NCI-H2227 (cell line): Measurements from ENCODE around the gene FLAD1.
"Not testable (repeated sequence)": the region's sequence is repeated elsewhere in the genome, so short reads cannot be mapped to it uniquely, and the experiment has no call there.

Experiments
- DNase-seq: peaks from one replicate; lab custom pipeline; 2025; ENCODE audit not compliant: unreplicated experiment; lab: John Stamatoyannopoulos, UW

FLAD1 gene

GRCh38 chr1:154967331-154967950, 15.7 kb upstream of the FLAD1 start:
- no peak for DNase-seq

- no peak for DNase-seq
These were observed 14.4 kb upstream of the FLAD1 start for GRCh38 chr1:154968731-154969130.

- DNase-seq: no peak
These were observed 13.9 kb upstream of the FLAD1 start for GRCh38 chr1:154969246-154969645.

- no peak for DNase-seq
These were observed 13.2 kb upstream of the FLAD1 start for GRCh38 chr1:154969860-154970452.

- peak; percentile 95 for DNase-seq
These were observed 12.4 kb upstream of the FLAD1 start, which contains the start of gene SHC1 for GRCh38 chr1:154970631-154971340. SHC1 (minus strand) TSS chr1:154970747; CDS start chr1:154970526, 221 bp downstream.

- DNase-seq: no peak
These were observed 11.7 kb upstream of the FLAD1 start for GRCh38 chr1:154971341-154971998.

- DNase-seq: no peak
These were observed 11.0 kb upstream of the FLAD1 start for GRCh38 chr1:154972213-154972516.

- DNase-seq: peak; percentile 62
These were observed 10.4 kb upstream of the FLAD1 start for GRCh38 chr1:154972517-154973343.

- DNase-seq: peak; percentile 93
These were observed 9.6 kb upstream of the FLAD1 start for GRCh38 chr1:154973344-154974101.

DNA sequence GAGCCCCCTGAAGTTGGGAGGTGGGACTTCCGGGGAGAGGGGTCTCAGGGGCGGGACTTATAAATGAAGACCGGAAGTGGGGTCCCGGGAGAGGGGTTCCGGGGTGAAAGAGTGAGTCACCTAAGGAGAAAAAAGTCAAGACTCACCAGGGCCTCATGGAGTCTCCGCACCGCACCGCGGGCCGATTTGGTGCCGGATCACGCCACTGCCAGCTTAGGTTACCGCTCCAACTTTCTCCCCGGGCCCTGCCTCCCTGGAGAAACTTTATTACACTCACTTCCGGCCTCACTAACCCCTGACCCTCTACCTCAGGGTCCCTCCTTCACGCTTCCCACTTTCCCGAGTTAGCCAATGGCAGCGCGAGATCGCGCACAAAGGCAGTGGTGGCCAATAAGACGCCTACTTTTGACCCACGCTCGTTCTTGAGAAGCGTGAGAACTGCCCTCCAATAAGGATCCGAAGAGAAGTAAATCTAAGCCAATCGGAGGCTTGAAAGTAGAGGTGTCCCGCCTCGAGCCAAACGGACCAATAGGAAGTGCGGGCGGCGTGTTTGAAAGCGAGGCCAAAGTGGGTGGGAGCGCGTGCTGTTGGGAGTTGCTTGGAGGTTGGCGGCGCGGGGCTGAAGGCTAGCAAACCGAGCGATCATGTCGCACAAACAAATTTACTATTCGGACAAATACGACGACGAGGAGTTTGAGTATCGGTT, 8.9 kb upstream of the FLAD1 start, which contains the start of gene CKS1B:
TSS of gene CKS1B (plus strand) at position 580 of the 706 bp plus-strand sequence. CDS start at position 645, 65 bp downstream.
- peak; percentile 100 for DNase-seq

DNA sequence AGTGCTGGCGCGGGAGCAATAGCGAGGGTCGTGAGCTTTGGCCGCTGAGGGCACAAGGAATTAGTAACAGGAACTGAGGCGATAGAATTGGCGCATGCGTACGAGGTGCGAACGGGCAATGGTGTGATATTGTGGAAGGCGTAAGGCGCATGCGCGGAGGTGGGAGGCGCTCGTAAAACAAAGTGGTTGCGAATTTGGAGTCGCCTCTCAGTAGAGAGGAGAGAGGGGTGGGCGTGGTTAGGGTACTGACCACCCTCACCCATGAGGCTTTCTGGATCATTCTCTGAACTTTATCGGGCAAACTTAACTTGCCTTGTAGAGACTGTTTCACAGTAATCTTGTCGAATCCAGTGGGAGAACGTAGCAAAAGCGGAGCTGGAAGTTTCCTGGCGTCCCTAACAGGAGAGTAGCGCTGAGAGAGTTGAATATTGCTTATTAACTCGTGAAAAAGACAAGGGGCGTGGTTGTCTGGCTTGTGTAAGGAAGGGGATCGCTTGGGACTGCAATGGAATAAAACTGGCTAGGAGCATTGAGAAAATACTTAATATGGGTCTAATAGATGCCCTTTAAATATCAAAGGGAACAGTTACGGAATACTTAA, 8.2 kb upstream of the FLAD1 start:
- peak; percentile 96 for DNase-seq

DNA sequence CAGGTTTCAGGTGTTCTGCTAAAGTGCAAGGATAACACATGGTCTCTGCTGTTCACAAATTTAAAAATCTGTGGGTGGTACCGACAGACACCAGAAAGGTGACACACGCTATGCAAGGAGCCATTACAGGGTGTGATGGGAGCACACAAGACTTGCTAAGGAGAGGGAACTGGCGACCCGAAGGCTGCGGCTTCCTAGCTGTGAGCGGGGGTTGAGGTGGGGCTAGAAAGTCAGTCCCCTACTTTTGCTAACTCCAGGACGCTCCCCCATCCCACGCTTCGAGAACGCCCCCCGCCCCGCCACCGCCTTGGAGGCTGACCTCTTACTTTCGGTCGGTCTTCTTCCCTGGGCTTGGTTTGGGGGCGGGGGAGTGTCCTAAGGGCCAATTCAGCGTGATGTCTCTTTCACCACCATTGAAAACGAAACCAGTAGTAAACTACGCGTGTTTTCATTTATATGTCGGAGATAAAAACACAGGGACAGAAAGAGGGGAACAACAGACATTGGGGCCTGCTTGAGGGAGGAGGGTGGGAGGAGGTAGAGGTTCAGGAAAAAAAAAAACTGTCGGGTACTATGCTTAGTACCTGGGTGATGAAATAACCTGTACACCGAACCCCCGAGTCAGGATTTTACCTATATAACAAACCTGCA, 7.6 kb upstream of the FLAD1 start:
- DNase-seq: peak; percentile 26

- DNase-seq: not testable (repeated sequence)
These were observed 5.4 kb upstream of the FLAD1 start for GRCh38 chr1:154977762-154978161.

- DNase-seq: no peak
These were observed 4.8 kb upstream of the FLAD1 start for GRCh38 chr1:154978360-154978759.

GRCh38 chr1:154982341-154982740, 803 bp upstream of the FLAD1 start:
- no peak for DNase-seq

DNA sequence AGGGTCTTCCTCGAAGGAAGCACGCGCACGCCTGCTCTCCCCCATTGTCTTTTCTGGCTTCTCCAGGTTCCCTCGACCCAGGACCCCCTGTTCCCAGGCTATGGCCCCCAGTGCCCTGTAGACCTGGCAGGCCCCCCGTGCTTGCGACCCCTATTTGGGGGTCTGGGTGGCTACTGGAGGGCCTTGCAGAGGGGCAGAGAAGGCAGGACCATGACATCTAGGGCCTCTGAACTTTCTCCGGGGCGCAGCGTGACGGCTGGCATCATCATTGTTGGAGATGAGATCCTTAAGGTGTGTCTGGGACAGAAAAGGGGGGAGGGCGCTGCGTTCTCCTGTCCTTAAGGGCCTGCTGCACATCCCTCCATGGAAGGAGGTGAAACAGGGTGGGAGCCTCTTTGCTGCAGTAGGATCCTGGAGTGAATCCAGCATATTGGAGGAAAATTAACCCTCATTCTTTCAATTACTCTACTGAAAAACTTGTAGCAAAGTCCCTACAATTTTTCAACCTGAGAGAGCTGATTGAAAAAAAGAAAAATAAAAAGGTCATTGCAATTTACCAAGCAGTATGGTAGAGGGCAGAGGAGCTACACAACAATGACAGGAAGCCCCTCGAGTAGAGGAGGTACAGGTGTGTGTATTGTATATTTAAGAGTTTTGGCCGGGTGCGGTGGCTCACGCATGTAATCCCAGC, 777 bp downstream of the FLAD1 start:
- DNase-seq: no peak

DNA sequence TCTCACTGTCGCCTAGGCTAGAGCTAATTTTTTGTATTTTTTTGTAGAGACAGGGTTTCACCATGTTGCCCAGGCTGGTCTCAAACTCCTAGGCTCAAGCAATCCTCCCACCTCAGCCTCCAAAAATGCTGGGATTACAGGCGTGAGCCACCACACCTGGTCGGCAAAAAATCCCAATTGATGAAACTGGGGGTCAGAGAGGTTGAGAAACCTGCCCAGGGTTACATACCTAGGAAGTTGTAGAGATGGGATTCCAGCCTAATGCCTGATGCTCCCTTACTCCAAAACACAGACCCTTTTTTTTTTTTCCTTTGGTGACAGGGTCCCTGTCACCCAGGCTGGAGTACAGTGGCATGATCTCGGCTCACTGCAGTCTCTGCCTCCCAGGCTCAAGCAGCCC, 3.6 kb downstream of the FLAD1 start:
- DNase-seq: not testable (repeated sequence)

- DNase-seq: no peak
These were observed 4.2 kb downstream of the FLAD1 start for GRCh38 chr1:154987326-154987725.
